Measurements from ENCODE around the gene TECTA. TPM values are rescaled to one million over a fixed set of nuclear protein-coding genes. Genes with fewer than 3 reads are reported as not detected.

Gene TECTA
- polyA plus RNA-seq, 1 of the 3 experiments (the other 2 are of a cell fraction) = 0.58 TPM

GRCh38 chr11:121106812-121107211, 5.8 kb downstream of the TECTA start (continued):
- TF ChIP-seq TCF12 (IDR thresholded peaks at IDR 0.05) (no peak), CHD2 (IDR thresholded peaks at IDR 0.05; ENCODE audit: low read length, partially characterized antibody) (no peak), RFX5 (IDR thresholded peaks at IDR 0.05; ENCODE audit: low read length) (no peak), SMC3 (IDR thresholded peaks at IDR 0.05; ENCODE audit: low read depth, low read length) (no peak)

GRCh38 chr11:121108413-121108812, 7.4 kb downstream of the TECTA start:
- POLR2A ChIA-PET = no interaction called here
- Histone ChIP-seq H3K79me2 (ENCODE audit: insufficient read depth) (no peaks in the 10 kb centered on the region), H3K9me2 (no peaks in the 10 kb centered on the region), H4K20me1 (ENCODE audit: insufficient read depth) (no peaks in the 10 kb centered on the region), H3K4me1 (ENCODE audit: control insufficient read depth in 1 of 2, insufficient read depth in 2 of 2, low read depth in 1 of 2, low read length in 1 of 2) (peaks cover 0 to 17% of the 10 kb centered on the region in 2 experiments; a peak in 2 of 4 replicates), H3K4me3 (ENCODE audit: low read depth in 2 of 2, low read length in 1 of 2) (no peak overlapping the region), H3F3A (replicated peaks; ENCODE audit: insufficient read depth) (no peaks in the 10 kb centered on the region), H3K36me3 (replicated peaks in 1 of 2; ENCODE audit: control insufficient read depth in 1 of 2, insufficient read depth in 2 of 2, low read length in 1 of 2) (no peaks in the 10 kb centered on the region), H2AFZ (ENCODE audit: low read depth) (no peak overlapping the region), H3K4me2 (no peak overlapping the region), H3K27me3 (ENCODE audit: insufficient read depth) (no peaks in the 10 kb centered on the region), H3K27ac (ENCODE audit: low read depth in 2 of 2, low read length in 1 of 2) (peak overlapping the region in 1 of 2 experiments; percentile 95; a peak in 1 of 4 replicates), H3K9ac (no peak overlapping the region), H3K9me3 (no peaks in the 10 kb centered on the region)
- WGBS (ENCODE audit: low lambda C conversion rate) = 0% methylated on average over 1 of the region's 1 CpG
- CTCF ChIA-PET = no interaction called here
- no peak for TF ChIP-seq GABPA (IDR thresholded peaks at IDR 0.05; ENCODE audit: low read depth)
- no peak for TF ChIP-seq TEAD4 (IDR thresholded peaks at IDR 0.05; ENCODE audit: borderline replicate concordance, insufficient read depth)
- DNase-seq = no peak

- Histone ChIP-seq H3K4me2 (no peak overlapping the region), H3F3A (replicated peaks; ENCODE audit: insufficient read depth) (no peaks in the 10 kb centered on the region), H3K27ac (ENCODE audit: low read depth in 2 of 2, low read length in 1 of 2) (peak overlapping the region in 1 of 2 experiments; percentile 95; a peak in 2 of 4 replicates), H2AFZ (ENCODE audit: low read depth) (no peak overlapping the region), H3K79me2 (ENCODE audit: insufficient read depth) (no peaks in the 10 kb centered on the region), H4K20me1 (ENCODE audit: insufficient read depth) (no peaks in the 10 kb centered on the region), H3K9ac (no peak overlapping the region), H3K9me3 (no peaks in the 10 kb centered on the region), H3K4me1 (ENCODE audit: control insufficient read depth in 1 of 2, insufficient read depth in 2 of 2, low read depth in 1 of 2, low read length in 1 of 2) (peaks cover 0 to 17% of the 10 kb centered on the region in 2 experiments; a peak in 2 of 4 replicates), H3K4me3 (ENCODE audit: low read depth in 2 of 2, low read length in 1 of 2) (no peak overlapping the region), H3K27me3 (ENCODE audit: insufficient read depth) (no peaks in the 10 kb centered on the region), H3K36me3 (replicated peaks in 1 of 2; ENCODE audit: control insufficient read depth in 1 of 2, insufficient read depth in 2 of 2, low read length in 1 of 2) (no peaks in the 10 kb centered on the region), H3K9me2 (no peaks in the 10 kb centered on the region)
- CTCF ChIA-PET = interaction anchor here (0.9 to 3.4 kb wide), 7 partner anchors 86 to 599 kb away, joined by 3 to 22 read pairs (median 5); partner anchors contain the start of gene GRIK4
- WGBS (ENCODE audit: low lambda C conversion rate) = 81% methylated on average over 2 of the region's 2 CpGs
- DNase-seq = peak; percentile 48
- POLR2A ChIA-PET = interaction anchor here (1.2 to 1.3 kb wide), 2 partner anchors 84 to 86 kb away, joined by 3 read pairs; partner anchors contain the start of gene TBCEL
- TF ChIP-seq RCOR1 (IDR thresholded peaks at IDR 0.05; ENCODE audit: low read length) = no peak; the same call in 1 of the 2 replicates
- TF ChIP-seq YY1 (IDR thresholded peaks at IDR 0.05; ENCODE audit: low read depth) = no peak
- TF ChIP-seq RAD21 (IDR thresholded peaks at IDR 0.05; ENCODE audit: low read length) = no peak; the same call in 1 of the 2 replicates
- no peak for TF ChIP-seq NFIC (IDR thresholded peaks at IDR 0.05; ENCODE audit: borderline replicate concordance)
- 0 out of 2 replicates have a peak, but pooled peaks have one; percentile 28 for TF ChIP-seq MXI1 (IDR thresholded peaks at IDR 0.05; ENCODE audit: low read depth, low read length)
- TF ChIP-seq ZBTB33 (IDR thresholded peaks at IDR 0.05; ENCODE audit: borderline replicate concordance, low read depth) = no peak
Observed at GRCh38 chr11:121109471-121109870, 8.4 kb downstream of the TECTA start.
